Activated naive CD4-positive, alpha-beta T cell treated with anti-CD3 and anti-CD28 coated beads, Interleukin-2, amount 10 ng/mL, durations not matched to agents 7 days and 5 days (primary cell): ENCODE results near the gene MORF4L1.
"Not testable (repeated sequence)": the region's sequence is repeated elsewhere in the genome, so short reads cannot be mapped to it uniquely, and the experiment has no call there.

Experiments
- CTCF ChIA-PET: fragments of 350-600 bp; sonication (Branson Sonifier 250); formaldehyde crosslinking; loops from one replicate; lab custom pipeline; 2021; ENCODE audit warnings: antibody characterized with exemption; lab: Charles Lee
- DNase-seq: peaks from one replicate; pipeline ENCODE4 v3.0.0-alpha.2; 2020
- H3K27ac Mint-ChIP-seq: one replicate; pipeline ENCODE4 v1.8.0; 2021; ENCODE audit warnings: mild to moderate bottlenecking, moderate library complexity, mixed read lengths
- H3K27me3 Mint-ChIP-seq: one replicate; pipeline ENCODE4 v1.8.0; 2021; ENCODE audit warnings: mild to moderate bottlenecking, mixed read lengths
- H3K36me3 Mint-ChIP-seq: one replicate; pipeline ENCODE4 v1.8.0; 2021; ENCODE audit warnings: mixed read lengths
- H3K4me1 Mint-ChIP-seq: one replicate; pipeline ENCODE4 v1.8.0; 2021; ENCODE audit warnings: mixed read lengths
- H3K4me3 Mint-ChIP-seq: one replicate; pipeline ENCODE4 v1.8.0; 2021; ENCODE audit warnings: mild to moderate bottlenecking, moderate library complexity, mixed read lengths
- H3K9me3 Mint-ChIP-seq: one replicate; pipeline ENCODE4 v1.8.0; 2021; ENCODE audit warnings: mixed read lengths

The MORF4L1 gene, protein sequence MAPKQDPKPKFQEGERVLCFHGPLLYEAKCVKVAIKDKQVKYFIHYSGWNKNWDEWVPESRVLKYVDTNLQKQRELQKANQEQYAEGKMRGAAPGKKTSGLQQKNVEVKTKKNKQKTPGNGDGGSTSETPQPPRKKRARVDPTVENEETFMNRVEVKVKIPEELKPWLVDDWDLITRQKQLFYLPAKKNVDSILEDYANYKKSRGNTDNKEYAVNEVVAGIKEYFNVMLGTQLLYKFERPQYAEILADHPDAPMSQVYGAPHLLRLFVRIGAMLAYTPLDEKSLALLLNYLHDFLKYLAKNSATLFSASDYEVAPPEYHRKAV

GRCh38 chr15:78872155-78872971 is at the start of gene MORF4L1:
TSS of gene MORF4L1 (plus strand) at chr15:78872890. CDS start at chr15:78873018, 128 bp downstream.
- H3K27me3 Mint-ChIP-seq: peaks cover 11% of the 10 kb centered on the region
- peak within 1 kb of the TSS; percentile 100 for H3K27ac Mint-ChIP-seq
- CTCF ChIA-PET: interaction anchor here (1.2 kb wide), 1 partner anchor 12 kb away, joined by 8 read pairs; no protein-coding TSS in a partner anchor
- no peaks in the 10 kb centered on the region for H3K9me3 Mint-ChIP-seq
- peak within 1 kb of the TSS; percentile 97 for H3K4me3 Mint-ChIP-seq
- peak; percentile 97 for DNase-seq
- H3K4me1 Mint-ChIP-seq: peaks cover 40% of the 10 kb centered on the region
- peaks cover 11% of the 10 kb centered on the region for H3K36me3 Mint-ChIP-seq

GRCh38 chr15:78828920-78829319 is 43.8 kb upstream of the MORF4L1 start:
- H3K4me3 Mint-ChIP-seq: no peak overlapping the region

GRCh38 chr15:78830514-78831228 is 42.0 kb upstream of the MORF4L1 start:
- peak; percentile 34 for DNase-seq
- Mint-ChIP-seq H3K9me3 (no peaks in the 10 kb centered on the region), H3K27me3 (peaks cover 44% of the 10 kb centered on the region), H3K27ac (no peak overlapping the region), H3K4me1 (peaks cover 12% of the 10 kb centered on the region), H3K4me3 (peak overlapping the region; percentile 53), H3K36me3 (no peaks in the 10 kb centered on the region)
- CTCF ChIA-PET: interaction anchor here (0.9 kb wide), 1 partner anchor 192 kb away, joined by 3 read pairs; no protein-coding TSS in a partner anchor

More at GRCh38 chr15:78828920-78829319, 43.8 kb upstream of the MORF4L1 start:
- CTCF ChIA-PET: interaction anchor here (0.7 to 0.8 kb wide), 2 partner anchors 18 to 20 kb away, joined by 3 read pairs; no protein-coding TSS in a partner anchor
- H3K4me1 Mint-ChIP-seq: peaks cover 12% of the 10 kb centered on the region
- no peak overlapping the region for H3K27ac Mint-ChIP-seq
- DNase-seq: no peak
- no peaks in the 10 kb centered on the region for H3K9me3 Mint-ChIP-seq
- peaks cover 39% of the 10 kb centered on the region for H3K27me3 Mint-ChIP-seq
- H3K36me3 Mint-ChIP-seq: no peaks in the 10 kb centered on the region

- no peak for DNase-seq
- CTCF ChIA-PET: interaction anchor here (0.9 kb wide), 1 partner anchor 16 kb away, joined by 3 read pairs; no protein-coding TSS in a partner anchor
- H3K9me3 Mint-ChIP-seq: no peaks in the 10 kb centered on the region
- H3K27ac Mint-ChIP-seq: no peak overlapping the region
- peaks cover 12% of the 10 kb centered on the region for H3K4me1 Mint-ChIP-seq
- H3K4me3 Mint-ChIP-seq: no peak overlapping the region
- H3K27me3 Mint-ChIP-seq: peaks cover 48% of the 10 kb centered on the region
- H3K36me3 Mint-ChIP-seq: no peaks in the 10 kb centered on the region
Observed at GRCh38 chr15:78831229-78832207, 41.2 kb upstream of the MORF4L1 start.

DNA sequence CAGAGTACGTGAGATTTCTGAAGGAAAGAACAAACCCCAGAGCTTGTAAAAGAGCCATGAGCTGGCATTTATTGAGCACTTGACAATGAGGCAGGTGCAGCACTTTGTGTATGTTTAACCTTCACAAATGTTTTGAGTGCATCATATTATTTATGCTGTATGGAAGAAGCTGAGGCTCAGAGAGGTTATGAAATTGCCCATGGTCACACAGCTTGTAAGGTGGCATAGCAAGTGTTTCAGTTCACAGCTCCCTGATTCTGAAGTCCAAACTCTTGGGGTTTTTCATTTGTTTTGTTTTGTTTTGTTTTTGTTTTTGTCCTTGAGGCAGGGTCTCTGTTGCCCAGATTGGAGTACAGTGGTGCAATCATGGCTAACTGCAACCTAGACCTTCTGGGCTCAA is 36.4 kb upstream of the MORF4L1 start:
- no peaks in the 10 kb centered on the region for H3K36me3 Mint-ChIP-seq
- no peak overlapping the region for H3K4me3 Mint-ChIP-seq
- CTCF ChIA-PET: interaction anchor here (1.0 kb wide), 1 partner anchor 24 kb away, joined by 3 read pairs; no protein-coding TSS in a partner anchor
- H3K27ac Mint-ChIP-seq: no peak overlapping the region
- no peak for DNase-seq
- peaks cover 4% of the 10 kb centered on the region for H3K4me1 Mint-ChIP-seq
- H3K27me3 Mint-ChIP-seq: peaks cover 50% of the 10 kb centered on the region
- no peaks in the 10 kb centered on the region for H3K9me3 Mint-ChIP-seq

DNA sequence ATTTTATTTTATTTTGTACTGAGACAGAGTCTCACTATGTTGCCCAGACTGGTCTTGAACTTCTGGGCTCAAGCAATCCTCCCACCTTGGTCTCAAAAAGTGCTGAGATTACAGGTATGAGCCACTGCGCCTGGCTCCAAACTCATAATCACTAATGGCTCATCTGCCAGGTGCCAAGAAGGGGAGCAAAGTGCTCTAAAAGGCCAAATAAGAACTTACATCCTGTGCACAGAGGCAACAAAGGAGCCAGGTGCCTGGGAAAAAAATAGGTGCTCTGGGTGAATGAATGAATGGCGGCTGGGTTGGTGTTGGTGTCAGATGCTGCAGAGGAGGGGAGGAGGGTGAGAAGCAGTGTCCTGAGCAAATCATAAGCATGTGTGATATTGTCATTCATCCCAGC is 35.6 kb upstream of the MORF4L1 start:
- Mint-ChIP-seq H3K4me1 (no peaks in the 10 kb centered on the region), H3K9me3 (no peaks in the 10 kb centered on the region), H3K4me3 (no peak overlapping the region), H3K36me3 (no peaks in the 10 kb centered on the region), H3K27ac (no peak overlapping the region), H3K27me3 (peaks cover 42% of the 10 kb centered on the region)
- CTCF ChIA-PET: interaction anchor here (0.6 kb wide), 1 partner anchor 22 kb away, joined by 3 read pairs; no protein-coding TSS in a partner anchor
- no peak for DNase-seq

DNA sequence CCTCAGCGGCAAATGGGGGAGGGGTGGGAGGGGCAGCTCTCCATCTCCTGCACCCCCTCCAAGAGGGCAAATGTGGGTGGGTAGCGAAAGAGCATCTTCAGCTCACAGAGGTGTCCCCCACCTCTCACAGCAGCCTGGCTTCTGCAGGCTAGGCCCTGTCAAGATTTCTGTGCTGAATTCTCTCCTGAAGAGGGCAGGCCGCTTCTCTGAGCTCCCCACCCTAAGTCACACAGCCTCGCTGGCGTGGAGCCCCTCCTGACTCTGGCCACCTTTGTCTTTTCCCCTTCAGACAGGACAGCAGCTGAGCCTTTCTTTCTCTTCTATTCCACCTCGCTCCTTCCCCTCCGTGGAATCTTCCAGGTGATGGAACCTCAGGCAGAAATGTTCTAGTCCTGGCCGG is 35.1 kb upstream of the MORF4L1 start:
- no peaks in the 10 kb centered on the region for H3K36me3 Mint-ChIP-seq
- peaks cover 38% of the 10 kb centered on the region for H3K27me3 Mint-ChIP-seq
- no peak for DNase-seq
- no peak overlapping the region for H3K4me3 Mint-ChIP-seq
- no peaks in the 10 kb centered on the region for H3K9me3 Mint-ChIP-seq
- H3K4me1 Mint-ChIP-seq: no peaks in the 10 kb centered on the region
- CTCF ChIA-PET: no interaction called here
- no peak overlapping the region for H3K27ac Mint-ChIP-seq

DNA sequence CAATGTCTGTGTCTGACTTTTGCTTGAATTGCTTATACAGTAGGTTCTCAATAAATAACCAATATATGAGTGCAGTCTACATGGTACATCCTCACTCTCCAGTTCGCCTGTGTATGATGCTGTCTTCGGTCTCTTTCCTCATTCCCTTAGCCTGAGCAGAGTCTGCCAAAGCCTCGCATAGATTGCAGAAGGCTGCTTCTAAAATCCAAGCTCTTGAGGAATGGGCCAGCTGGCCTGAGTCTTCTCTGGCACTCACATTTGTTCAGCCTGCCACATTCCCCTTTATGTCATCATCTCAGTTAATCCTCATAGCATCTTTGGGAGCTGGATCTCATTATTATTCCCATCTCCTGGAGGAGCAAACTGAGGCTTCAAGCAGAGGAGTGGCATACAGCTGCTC is 34.2 kb upstream of the MORF4L1 start:
- Mint-ChIP-seq H3K4me1 (no peaks in the 10 kb centered on the region), H3K36me3 (no peaks in the 10 kb centered on the region), H3K27ac (no peak overlapping the region), H3K27me3 (peaks cover 34% of the 10 kb centered on the region), H3K4me3 (no peak overlapping the region), H3K9me3 (no peaks in the 10 kb centered on the region)
- DNase-seq: no peak
- CTCF ChIA-PET: no interaction called here

GRCh38 chr15:78839151-78839550 is 33.5 kb upstream of the MORF4L1 start:
- H3K9me3 Mint-ChIP-seq, DNase-seq, H3K27ac Mint-ChIP-seq, H3K36me3 Mint-ChIP-seq, H3K4me3 Mint-ChIP-seq, CTCF ChIA-PET, H3K4me1 Mint-ChIP-seq: not testable (repeated sequence)
- H3K27me3 Mint-ChIP-seq: peaks cover 31% of the 10 kb centered on the region

DNA sequence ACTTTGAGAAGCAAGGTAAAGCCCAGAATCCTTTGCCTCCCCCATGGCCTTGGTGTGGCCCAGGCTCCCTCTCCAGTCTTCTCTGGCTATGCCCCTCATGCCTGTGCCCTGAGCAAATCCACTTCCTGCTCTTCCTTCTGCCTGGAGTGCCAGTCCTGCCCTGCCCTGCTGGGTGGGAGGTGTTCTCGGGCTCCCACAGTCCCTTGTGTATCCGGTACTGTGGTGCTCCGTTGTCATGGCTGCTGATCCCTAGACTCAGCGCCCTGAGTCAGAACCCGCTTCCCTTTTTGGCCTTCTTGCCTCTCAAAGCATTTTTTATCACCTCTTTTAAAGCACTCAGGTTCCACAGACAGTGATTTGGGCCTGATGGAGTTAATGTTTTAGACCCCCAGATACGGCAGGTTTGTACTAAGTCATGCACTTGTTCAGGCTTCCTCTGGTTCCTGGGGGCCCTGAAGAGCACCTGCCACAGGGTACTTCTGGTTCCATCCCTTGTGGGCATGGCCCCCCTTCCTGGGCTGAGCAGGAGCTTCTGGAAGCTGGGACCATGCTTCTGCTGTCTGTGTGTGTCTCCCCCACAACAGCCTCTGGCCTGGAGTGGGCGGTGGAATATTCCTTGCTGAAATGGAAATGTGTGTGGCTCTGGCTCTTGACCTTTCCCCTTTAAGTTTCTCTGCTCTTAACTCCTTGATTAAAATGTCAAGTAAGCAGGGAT is 31.9 kb upstream of the MORF4L1 start:
- CTCF ChIA-PET: no interaction called here
- Mint-ChIP-seq H3K27ac (no peak overlapping the region), H3K36me3 (no peaks in the 10 kb centered on the region)

DNA sequence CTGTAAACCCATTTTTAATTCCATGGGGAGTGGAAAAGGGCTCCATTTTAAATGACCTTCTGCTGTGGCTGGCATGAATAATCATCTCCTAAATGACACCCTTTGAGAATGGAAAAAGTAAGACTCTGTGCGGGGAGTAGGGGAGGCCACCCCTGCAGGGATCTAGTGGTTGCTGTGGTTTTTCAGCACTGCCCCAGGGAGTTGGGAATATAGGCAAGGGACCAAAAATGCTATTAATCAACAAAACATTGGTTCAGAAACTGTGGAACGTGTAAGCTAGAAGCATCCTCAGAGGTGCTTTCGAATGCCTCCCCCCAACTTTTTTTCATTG is 31.3 kb upstream of the MORF4L1 start:
- CTCF ChIA-PET: no interaction called here

More for the DNA sequence above, 31.9 kb upstream of the MORF4L1 start:
- no peak overlapping the region for H3K4me3 Mint-ChIP-seq
- no peaks in the 10 kb centered on the region for H3K9me3 Mint-ChIP-seq
- no peak for DNase-seq
- H3K27me3 Mint-ChIP-seq: peaks cover 26% of the 10 kb centered on the region
- H3K4me1 Mint-ChIP-seq: no peaks in the 10 kb centered on the region

GRCh38 chr15:78841891-78842290 is 30.8 kb upstream of the MORF4L1 start:
- Mint-ChIP-seq H3K4me3 (no peak overlapping the region), H3K36me3 (no peaks in the 10 kb centered on the region), H3K9me3 (no peaks in the 10 kb centered on the region), H3K27ac (no peak overlapping the region), H3K4me1 (no peaks in the 10 kb centered on the region), H3K27me3 (peaks cover 21% of the 10 kb centered on the region)
- DNase-seq: no peak
- CTCF ChIA-PET: no interaction called here

More for the DNA sequence above, 31.3 kb upstream of the MORF4L1 start:
- no peak for DNase-seq
- Mint-ChIP-seq H3K4me1 (no peaks in the 10 kb centered on the region), H3K27ac (no peak overlapping the region), H3K27me3 (peaks cover 21% of the 10 kb centered on the region), H3K4me3 (no peak overlapping the region), H3K9me3 (no peaks in the 10 kb centered on the region), H3K36me3 (no peaks in the 10 kb centered on the region)

DNA sequence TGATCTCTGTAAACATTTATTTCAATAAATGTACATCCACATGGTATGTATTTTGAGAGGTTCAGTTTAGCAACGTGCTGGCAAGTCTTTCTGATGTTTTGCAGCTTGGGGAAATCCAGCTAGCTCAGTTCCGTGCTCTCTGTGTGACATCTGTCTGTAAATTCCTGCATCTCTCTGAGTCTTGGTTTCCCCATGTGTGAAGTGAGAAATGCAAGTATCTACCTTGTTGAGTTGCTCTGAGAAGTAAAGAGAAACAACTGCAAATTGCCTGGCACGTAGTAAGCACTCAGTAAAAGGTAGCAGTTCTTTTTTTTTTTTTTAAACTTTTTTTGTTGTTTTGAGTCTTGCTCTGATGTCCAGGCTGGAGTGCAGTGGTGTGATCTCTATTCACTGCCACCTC is 30.2 kb upstream of the MORF4L1 start:
- H3K27ac Mint-ChIP-seq: no peak overlapping the region
- CTCF ChIA-PET: no interaction called here
- DNase-seq: no peak
- H3K9me3 Mint-ChIP-seq: no peaks in the 10 kb centered on the region
- no peak overlapping the region for H3K4me3 Mint-ChIP-seq
- H3K36me3 Mint-ChIP-seq: no peaks in the 10 kb centered on the region
- peaks cover 21% of the 10 kb centered on the region for H3K27me3 Mint-ChIP-seq
- H3K4me1 Mint-ChIP-seq: no peaks in the 10 kb centered on the region
